ENCODE results near the gene TRAPPC12.
A peak's percentile ranks its signal among the peaks of the same experiment; 100 is the strongest.

TRAPPC12 gene

GRCh38 chr2:3405307-3405706, 25.8 kb downstream of the TRAPPC12 start:
- TF ChIP-seq CTCF (IDR thresholded peaks at IDR 0.05; ENCODE audit: control insufficient read depth, extremely low read depth, insufficient read depth), result no peak
- H3K4me3 ChIP-seq (ENCODE audit: low read depth, low read length), result no peak overlapping the region
- peak; percentile 96 for DNase-seq (ENCODE audit: low read depth)

DNA sequence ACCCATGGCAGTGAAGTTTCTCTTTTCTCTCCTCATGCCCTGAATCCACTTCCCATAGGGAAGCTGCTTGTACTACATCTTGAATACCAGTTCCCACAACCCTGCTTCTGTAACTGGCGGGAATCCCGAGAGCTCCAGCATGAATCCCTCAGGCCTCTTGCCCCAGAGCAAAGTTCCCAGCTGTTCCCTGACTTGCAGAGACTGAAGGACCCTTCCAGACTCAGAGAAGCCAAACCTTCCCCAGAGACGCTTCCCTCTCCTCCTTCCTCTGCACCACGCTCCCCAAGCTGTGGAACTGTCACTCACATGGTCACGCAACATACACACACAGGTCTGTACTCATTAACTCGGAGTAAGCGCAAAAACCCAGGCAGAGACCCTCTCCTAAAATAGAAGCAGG, 26.4 kb downstream of the TRAPPC12 start:
- TF ChIP-seq CTCF (IDR thresholded peaks at IDR 0.05; ENCODE audit: control insufficient read depth, extremely low read depth, insufficient read depth), result no peak
- no peak for DNase-seq (ENCODE audit: low read depth)
- H3K4me3 ChIP-seq (ENCODE audit: low read depth, low read length), result no peak overlapping the region

GRCh38 chr2:3406501-3406900, 27.0 kb downstream of the TRAPPC12 start:
- TF ChIP-seq CTCF (IDR thresholded peaks at IDR 0.05; ENCODE audit: control insufficient read depth, extremely low read depth, insufficient read depth), result no peak
- H3K4me3 ChIP-seq (ENCODE audit: low read depth, low read length), result no peak overlapping the region
- DNase-seq (ENCODE audit: low read depth), result no peak

DNA sequence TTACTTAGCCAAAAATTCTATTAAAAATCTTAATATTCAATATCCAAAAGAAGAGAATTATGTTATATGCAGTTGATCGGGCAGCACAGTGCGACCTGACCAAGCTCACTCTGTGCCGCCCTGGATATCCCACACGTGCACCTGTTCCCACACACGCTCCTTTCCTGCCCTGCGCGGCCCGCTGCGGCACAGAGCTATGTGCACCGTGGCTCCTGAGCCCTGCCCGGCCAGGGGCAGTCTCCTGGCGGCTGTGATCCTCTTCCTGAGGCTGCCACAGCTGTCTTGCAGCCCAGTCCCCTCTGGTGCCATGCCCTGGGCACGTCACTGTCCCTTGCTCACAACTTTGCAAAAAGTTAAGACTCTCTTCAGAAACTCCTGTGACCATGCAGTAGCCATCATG, 29.3 kb downstream of the TRAPPC12 start:
- DNase-seq (ENCODE audit: low read depth), result no peak

DNA sequence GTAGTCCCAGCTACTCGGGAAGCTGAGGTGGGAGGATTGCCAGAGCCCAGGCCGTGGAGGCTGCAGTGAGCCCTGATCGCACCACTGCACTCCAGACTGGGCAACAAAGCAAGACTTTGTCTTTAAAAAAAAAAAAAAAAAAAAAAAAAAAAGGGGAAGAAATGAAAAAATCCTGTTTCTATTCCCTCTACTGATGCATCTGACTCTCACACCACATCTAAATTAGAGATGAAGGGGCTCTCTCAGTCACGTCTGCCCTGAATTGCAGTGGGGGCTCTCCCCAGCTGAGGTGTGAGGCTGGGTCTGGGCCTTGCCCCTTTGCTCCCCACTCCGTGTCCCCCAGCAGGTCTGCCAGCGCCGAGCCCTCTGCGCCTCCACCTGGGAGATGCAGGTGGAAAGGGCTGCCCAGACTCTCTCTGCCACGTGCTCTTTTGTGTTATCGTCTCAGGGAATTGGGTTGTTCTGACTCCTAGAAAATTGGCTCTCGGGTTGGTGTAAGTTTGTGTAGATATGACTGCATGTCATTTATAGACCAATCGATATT, 30.2 kb downstream of the TRAPPC12 start:
- no peak for DNase-seq (ENCODE audit: low read depth)
- no peak overlapping the region for H3K4me3 ChIP-seq (ENCODE audit: low read depth, low read length)
- TF ChIP-seq CTCF (IDR thresholded peaks at IDR 0.05; ENCODE audit: control insufficient read depth, extremely low read depth, insufficient read depth), result no peak

More for the DNA sequence above, 29.3 kb downstream of the TRAPPC12 start:
- no peak for TF ChIP-seq CTCF (IDR thresholded peaks at IDR 0.05; ENCODE audit: control insufficient read depth, extremely low read depth, insufficient read depth)
- no peak overlapping the region for H3K4me3 ChIP-seq (ENCODE audit: low read depth, low read length)

DNA sequence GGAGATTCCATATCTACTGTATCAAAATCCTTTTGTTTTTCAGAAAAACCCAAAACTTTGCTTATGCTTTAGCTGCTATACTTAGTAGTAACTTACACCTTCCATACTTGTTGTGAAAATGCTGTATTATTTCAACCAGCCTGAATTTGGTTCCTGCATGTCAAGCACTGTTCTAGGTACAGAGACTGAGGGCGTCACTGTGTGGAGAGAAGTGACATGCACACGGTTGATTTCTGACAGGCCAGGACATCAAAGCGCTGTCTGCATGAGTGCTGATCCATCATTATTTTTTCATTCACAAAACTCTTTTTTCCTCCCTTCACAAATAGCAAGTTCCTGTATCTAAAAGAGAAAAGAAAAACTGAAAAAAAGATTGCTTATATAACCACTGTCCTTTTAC, 31.6 kb downstream of the TRAPPC12 start:
- H3K4me3 ChIP-seq (ENCODE audit: low read depth, low read length), result no peak overlapping the region
- TF ChIP-seq CTCF (IDR thresholded peaks at IDR 0.05; ENCODE audit: control insufficient read depth, extremely low read depth, insufficient read depth), result no peak
- no peak for DNase-seq (ENCODE audit: low read depth)

- no peak overlapping the region for H3K4me3 ChIP-seq (ENCODE audit: low read depth, low read length)
- no peak for DNase-seq (ENCODE audit: low read depth)
- no peak for TF ChIP-seq CTCF (IDR thresholded peaks at IDR 0.05; ENCODE audit: control insufficient read depth, extremely low read depth, insufficient read depth)
Measured at GRCh38 chr2:3413697-3414096, 34.2 kb downstream of the TRAPPC12 start.
